K562 (cell line): ENCODE results near the gene PKHD1. TPM values are rescaled to one million over a fixed set of nuclear protein-coding genes. Genes with fewer than 3 reads are reported as not detected.

Source experiments
- ATAC-seq: fragments of 200-7000 bp; cut with Tn5 transposase; 3 replicates; pipeline ENCODE4 v1.9.1; 2020; ENCODE audit warnings: moderate library complexity
- BruUV-seq: library from RNA; stranded (reverse); fragments of 400-500 nt; replicated peaks from 2 replicates; lab custom pipeline; 2021; lab: Mats Ljungman, UMichigan
- CTCF ChIA-PET: fragments of 300-600 bp; formaldehyde crosslinking; extraction: SDS; loops from one replicate; lab custom pipeline; 2021; ENCODE audit warnings: low intra/inter-chr PET ratio; lab: Yijun Ruan, JAX
- POLR2A ChIA-PET: fragments of 300-600, 350-650 bp; sonication (Branson Sonifier 250); formaldehyde crosslinking; extraction: SDS; loops from one replicate; lab custom pipeline; 2021; ENCODE audit warnings: antibody characterized with exemption, inconsistent platforms; lab: Yijun Ruan, JAX
- DNase-seq, 4 experiments: peaks; one replicate each; pipeline versions ENCODE4 v3.0.0 to v3.0.0-alpha.2; 2011 to 2018; ENCODE audit warnings: low spot score in 3 of 4, mixed read lengths in 3 of 4; ENCODE audit errors: extremely low read depth in 1 of 4
- FAIRE-seq: peaks from 2 replicates; lab custom pipeline; 2011; peaks lifted over from hg19 to GRCh38; lab: Jason Lieb, UNC
- H2AFZ ChIP-seq: 2 replicates; pipeline ENCODE4 v1.6.0; 2011; ENCODE audit warnings: low read depth, low read length, control low read depth, inconsistent platforms
- H3K27ac ChIP-seq: fragments of 200-600 bp; 3 replicates; pipeline ENCODE4 v1.8.0; 2011; ENCODE audit warnings: low read depth, mild to moderate bottlenecking, control low read depth, inconsistent platforms, low read length, moderate library complexity, mixed read lengths; ENCODE audit errors: extremely low read depth
- H3K27me3 ChIP-seq, 2 experiments: fragments of 300-600 bp in 1 of 2; 2 replicates in 1 of 2; 3 replicates in 1 of 2; pipeline versions ENCODE4 v1.6.0 to v1.8.0; 2011; ENCODE audit warnings: inconsistent platforms in 2 of 2, low read length in 2 of 2, mild to moderate bottlenecking in 1 of 2, mixed read lengths in 1 of 2, moderate library complexity in 1 of 2; ENCODE audit not compliant: control insufficient read depth in 2 of 2, insufficient read depth in 2 of 2
- H3K36me3 ChIP-seq: fragments of 300-600 bp; 3 replicates; pipeline ENCODE4 v1.8.0; 2011; ENCODE audit warnings: mild to moderate bottlenecking, low read length, inconsistent platforms; ENCODE audit not compliant: control insufficient read depth, insufficient read depth
- H3K4me1 ChIP-seq, 2 experiments: fragments of 200-600 bp in 1 of 2; replicated peaks in 1 of 2; 2 replicates in 1 of 2; 3 replicates in 1 of 2; pipeline versions ENCODE4 v1.5.1 to v1.8.0; 2011; ENCODE audit warnings: inconsistent platforms in 2 of 2, low read length in 2 of 2, mild to moderate bottlenecking in 1 of 2, mixed read lengths in 1 of 2, moderate library complexity in 1 of 2; ENCODE audit not compliant: control insufficient read depth in 2 of 2, insufficient read depth in 2 of 2
- H3K4me2 ChIP-seq: 2 replicates; pipeline ENCODE4 v1.6.1; 2011; ENCODE audit warnings: low read length, control low read depth, inconsistent platforms, mixed read lengths; ENCODE audit not compliant: insufficient read depth
- H3K4me3 ChIP-seq: fragments of 200-600 bp; sonication (generic), shearing (Covaris generic); 2 replicates; pipeline ENCODE4 v1.5.1; 2016; ENCODE audit warnings: control low read depth, inconsistent platforms
- H3K79me2 ChIP-seq: fragments of 200-600 bp; 3 replicates; pipeline ENCODE4 v1.8.0; 2011; ENCODE audit warnings: low read length, inconsistent platforms; ENCODE audit not compliant: control insufficient read depth, insufficient read depth
- H3K9ac ChIP-seq, 2 experiments: 2 replicates each; pipeline versions ENCODE4 v1.6.0 to v1.6.1; 2011; ENCODE audit warnings: low read depth in 2 of 2, low read length in 2 of 2, control low read depth in 1 of 2, inconsistent platforms in 1 of 2, mild to moderate bottlenecking in 1 of 2, mixed read lengths in 1 of 2; ENCODE audit not compliant: insufficient read depth in 1 of 2
- H3K9me1 ChIP-seq: one replicate; pipeline ENCODE4 v1.6.0; 2011; ENCODE audit warnings: inconsistent platforms, mild to moderate bottlenecking, low read length, moderate library complexity; ENCODE audit not compliant: control insufficient read depth, insufficient read depth
- H3K9me3 ChIP-seq: replicated peaks from 2 replicates; pipeline ENCODE4 v1.5.1; 2011; ENCODE audit warnings: low read depth, low read length, inconsistent platforms; ENCODE audit not compliant: control insufficient read depth, insufficient read depth
- H4K20me1 ChIP-seq: replicated peaks from 2 replicates; pipeline ENCODE4 v1.6.1; 2011; ENCODE audit warnings: low read length, inconsistent platforms, mixed read lengths; ENCODE audit not compliant: control insufficient read depth, insufficient read depth
- ARID1B ChIP-seq: fragments of 450-650 bp; IDR thresholded peaks from 2 replicates; pipeline ENCODE4 v1.6.1; 2016; ENCODE audit warnings: antibody characterized with exemption, mild to moderate bottlenecking, inconsistent platforms
- CBFA2T3 ChIP-seq: fragments of 450-650 bp; IDR thresholded peaks from 2 replicates; pipeline ENCODE4 v1.6.1; 2017
- ESRRB ChIP-seq: fragments of 250-450 bp; sonication (Bioruptor Pico); IDR thresholded peaks from 2 replicates; pipeline ENCODE4 v1.5.0; 2020; ENCODE audit warnings: mild to moderate bottlenecking, moderate library complexity, borderline replicate concordance
- FOXM1 ChIP-seq, 2 experiments: fragments of 450-650 bp in 1 of 2; sonication (generic) in 1 of 2; formaldehyde crosslinking in 1 of 2; IDR thresholded peaks; 2 replicates each; pipeline versions ENCODE4 v1.6.1 to v1.9.0; 2017 to 2022; ENCODE audit warnings: low read depth in 2 of 2, mild to moderate bottlenecking in 2 of 2, missing genetic modification reagents in 1 of 2, moderate library complexity in 1 of 2
- FOXP1 ChIP-seq: sonication (generic); formaldehyde crosslinking; IDR thresholded peaks from 2 replicates; pipeline ENCODE4 v1.8.0; 2022; ENCODE audit warnings: mild to moderate bottlenecking, missing genetic modification reagents
- GMEB1 ChIP-seq: fragments of 250-450 bp; sonication (Bioruptor Pico); IDR thresholded peaks from 2 replicates; pipeline ENCODE4 v1.4.0; 2020; ENCODE audit warnings: mild to moderate bottlenecking
- HDAC3 ChIP-seq: fragments of 450-650 bp; IDR thresholded peaks from 2 replicates; pipeline ENCODE4 v1.6.1; 2018; ENCODE audit warnings: borderline replicate concordance, mild to moderate bottlenecking, moderate library complexity; ENCODE audit not compliant: partially characterized antibody
- HNRNPH1 ChIP-seq: fragments of 200-400 bp; formaldehyde crosslinking; optimal IDR thresholded peaks from 2 replicates; pipeline ENCODE3; 2017; ENCODE audit warnings: low read depth, mild to moderate bottlenecking, low read length, moderate library complexity
- NCOA6 ChIP-seq: fragments of 450-650 bp; IDR thresholded peaks from 2 replicates; pipeline ENCODE4 v1.6.1; 2017; ENCODE audit warnings: mild to moderate bottlenecking
- NR2F6 ChIP-seq: fragments of 450-650 bp; formaldehyde crosslinking; IDR thresholded peaks from 2 replicates; pipeline ENCODE4 v1.4.0; 2020; ENCODE audit warnings: mild to moderate bottlenecking
- NR3C1 ChIP-seq: sonication (generic); formaldehyde crosslinking; IDR thresholded peaks from 2 replicates; pipeline ENCODE4 v1.8.1; 2022; ENCODE audit warnings: missing genetic modification reagents
- POLR3G ChIP-seq: IDR thresholded peaks from 2 replicates; pipeline ENCODE4 v1.6.1; 2011; ENCODE audit not compliant: insufficient read length, insufficient replicate concordance; ENCODE audit errors: extremely low read depth
- SMARCB1 ChIP-seq: IDR thresholded peaks from 2 replicates; pipeline ENCODE4 v1.6.1; 2011; ENCODE audit warnings: improper control_type of control experiment, low read depth; ENCODE audit not compliant: insufficient read length
- TARDBP ChIP-seq: fragments of 450-650 bp; IDR thresholded peaks from 2 replicates; pipeline ENCODE4 v1.6.1; 2016
- TEAD4 ChIP-seq, 2 experiments: sonication (generic) in 1 of 2; formaldehyde crosslinking in 1 of 2; IDR thresholded peaks; 2 replicates each; pipeline versions ENCODE4 v1.6.1 to v1.8.0; 2012 to 2022; ENCODE audit warnings: borderline replicate concordance in 1 of 2, inconsistent platforms in 1 of 2, low read length in 1 of 2, mild to moderate bottlenecking in 1 of 2, missing genetic modification reagents in 1 of 2
- ZNF561 ChIP-seq: fragments of 450-650 bp; formaldehyde crosslinking; conservative IDR thresholded peaks from 2 replicates; pipeline ENCODE4 v1.4.0; 2020; ENCODE audit warnings: mild to moderate bottlenecking, moderate library complexity
- ZNF609 ChIP-seq: sonication (generic); formaldehyde crosslinking; IDR thresholded peaks from 2 replicates; pipeline ENCODE4 v1.8.1; 2023; ENCODE audit warnings: missing genetic modification reagents, mild to moderate bottlenecking, borderline replicate concordance
- WGBS: fragments of 100-300 bp; shearing (Covaris generic); methylation state at CpG from one replicate; pipeline ENCODE4 v1.1.6; 2016; ENCODE audit warnings: low coverage, mixed read lengths; ENCODE audit not compliant: insufficient coverage; ENCODE audit errors: missing lambda C conversion rate; 5-methylcytosine and 5-hydroxymethylcytosine counted together
- in situ Hi-C: fragments of 300-500 bp; cut with MboI; formaldehyde crosslinking; loops from 4 replicates; pipeline ENCODE4 v1.15.0; 2018; ENCODE audit warnings: inconsistent platforms, mixed read lengths
- intact Hi-C: fragments of 100-400 bp; cut with micrococcal nuclease; formaldehyde crosslinking; loops from 2 replicates; pipeline ENCODE4 v1.14.2; 2022
- polyA plus RNA-seq, 8 experiments: library from polyadenylated mRNA; depleted of rRNA in 4 of 8; stranded (reverse) in 5 of 8; unstranded in 3 of 8; fragments of >200 nt; fragmentation: Nextera tagmentation in 2 of 8; fragmentation: Illumina TruSeq in 1 of 8; extraction: Ambion mirVana in 2 of 8; extraction: Trizol in 1 of 8; gene quantifications; 2 replicates each; pipeline versions ENCODE4 v1.2.1 to v1.2.3, GENCODE V29; 2011 to 2014; ENCODE audit warnings: inconsistent platforms in 1 of 8, missing spikeins in 1 of 8
- total RNA-seq, 7 experiments: library from RNA; depleted of rRNA in 6 of 7; stranded (reverse); fragments of >200 nt in 6 of 7; fragmentation: Illumina TruSeq in 2 of 7; extraction: Trizol in 2 of 7; gene quantifications; 2 replicates each; pipeline versions ENCODE4 v1.2.1 to v1.2.3, GENCODE V29; 2011 to 2021; ENCODE audit warnings: low replicate concordance in 1 of 7

Gene PKHD1
- total and polyA plus RNA-seq, 9 of the 15 experiments (the other 6 are each of a cell fraction or from before 2014, with no cell fraction given) = 0.01 to 0.04 (median 0.01) TPM; not detected in 6

GRCh38 chr6:51644426-51644825 lies 443.0 kb downstream of the PKHD1 start (continued):
- TF ChIP-seq ZNF609 (CRISPR knock-in tag) = no peak

- no peak for DNase-seq
- no peaks in the 10 kb centered on the region for H3K79me2 ChIP-seq
- no peak for ATAC-seq
- WGBS = 0% methylated on average over 6 of the region's 6 CpGs
- no peaks in the 10 kb centered on the region for H3K36me3 ChIP-seq
- intact Hi-C loops (no loop called here), in situ Hi-C loops (no loop called here)
- H3K4me1 ChIP-seq = no peaks in the 10 kb centered on the region
- H3K9me1 ChIP-seq = no peaks in the 10 kb centered on the region
- BruUV-seq = no TSS peak
- H3K4me2 ChIP-seq = no peak overlapping the region
- no peak overlapping the region for H3K9ac ChIP-seq
- no peak overlapping the region for H3K4me3 ChIP-seq
- CTCF ChIA-PET = no interaction called here
- FAIRE-seq = no peak
- no peaks in the 10 kb centered on the region for H4K20me1 ChIP-seq
- H3K9me3 ChIP-seq = no peaks in the 10 kb centered on the region
- H3K27ac ChIP-seq = no peak overlapping the region
- H3K27me3 ChIP-seq = no peaks in the 10 kb centered on the region
- POLR2A ChIA-PET = no interaction called here
- no peak overlapping the region for H2AFZ ChIP-seq
- no peak for TF ChIP-seq CBFA2T3
- TF ChIP-seq GMEB1 (CRISPR knock-in tag) = no peak
- no peak for TF ChIP-seq TARDBP
- TF ChIP-seq ESRRB (CRISPR knock-in tag) = no peak
- no peak for TF ChIP-seq ARID1B
- no peak for TF ChIP-seq POLR3G
- no peak for TF ChIP-seq NR3C1
- TF ChIP-seq SMARCB1 = no peak
- TF ChIP-seq HDAC3 = no peak
- TF ChIP-seq FOXP1 (CRISPR knock-in tag) = no peak
- TF ChIP-seq FOXM1 (IDR thresholded peaks at IDR 0.05; ENCODE audit: low read depth) = no peak
- no peak for TF ChIP-seq FOXM1 (CRISPR knock-in tag; IDR thresholded peaks at IDR 0.05; ENCODE audit: low read depth)
- TF ChIP-seq ZNF561 (CRISPR knock-in tag) = no peak
- no peak for TF ChIP-seq TEAD4 (IDR thresholded peaks at IDR 0.05; ENCODE audit: low read length)
- no peak for TF ChIP-seq TEAD4 (CRISPR knock-in tag; IDR thresholded peaks at IDR 0.05; ENCODE audit: borderline replicate concordance)
- TF ChIP-seq HNRNPH1 = no peak
- TF ChIP-seq NCOA6 = no peak
- TF ChIP-seq NR2F6 (CRISPR knock-in tag) = no peak
These were observed 447.4 kb downstream of the PKHD1 start for GRCh38 chr6:51640021-51640420.
